Measurements from ENCODE around the gene RPS23. TPM values are rescaled to one million over a fixed set of nuclear protein-coding genes. Genes with fewer than 3 reads are reported as not detected.

The RPS23 gene
- 1,000 to 10,000 TPM; 1,380 to 2,621 TPM for polyA plus RNA-seq

DNA sequence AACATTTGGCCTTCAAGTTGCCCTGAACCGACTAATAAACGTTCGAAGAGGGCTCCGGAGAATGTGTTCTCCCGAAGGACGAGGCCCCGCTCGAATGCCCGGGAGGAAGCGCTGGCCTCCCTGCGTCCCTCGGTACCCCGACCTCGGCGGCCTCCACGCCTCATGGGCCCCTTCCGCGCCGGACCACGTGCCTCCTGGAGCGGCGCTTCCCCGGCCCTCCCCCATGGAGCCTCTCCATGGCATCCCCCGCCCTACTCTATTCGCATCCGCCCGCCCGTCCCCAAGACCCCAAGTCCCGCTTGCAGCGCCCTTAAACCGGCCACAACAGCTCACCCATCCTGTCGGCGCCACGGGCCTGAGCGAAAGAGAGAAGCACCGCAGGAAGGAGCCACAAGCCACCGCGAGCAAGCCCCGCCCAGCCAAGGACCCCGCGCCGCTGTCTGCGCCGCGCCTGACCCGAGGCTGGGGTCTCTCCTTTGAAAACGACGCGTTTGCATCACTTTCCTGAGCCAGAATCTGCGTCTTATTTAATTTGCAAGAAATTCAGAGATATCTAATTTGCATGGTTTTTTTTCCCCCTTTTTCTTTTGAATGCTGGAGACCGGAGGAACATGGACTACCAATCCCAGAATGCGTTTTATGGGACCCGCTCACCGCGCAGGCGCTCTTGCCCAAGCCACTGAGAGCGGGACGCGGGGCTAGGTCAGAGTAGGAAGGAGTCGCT is at the start of gene RPS23:
Gene RPS23 (minus strand): TSS at position 368 of the 724 bp plus-strand sequence. CDS start 31 bp downstream, at position 337.
- Histone ChIP-seq H3K27ac (ENCODE audit: low read depth in 2 of 2, low read length in 1 of 2) (peak within 1 kb of the TSS; percentile 54 to 83), H3K4me3 (ENCODE audit: low read depth in 1 of 2, low read length in 2 of 2) (peak within 1 kb of the TSS; percentile 79 to 84), H3K9me3 (ENCODE audit: control insufficient read depth in 2 of 2, insufficient read depth in 1 of 2, low read depth in 1 of 2, low read length in 1 of 2) (no peaks in the 10 kb centered on the region), H3K27me3 (ENCODE audit: control insufficient read depth in 1 of 2, insufficient read depth in 2 of 2, low read length in 2 of 2) (no peaks in the 10 kb centered on the region), H3K4me1 (ENCODE audit: control insufficient read depth in 2 of 2, insufficient read depth in 2 of 2, low read length in 1 of 2) (no peaks in the 10 kb centered on the region), H3K36me3 (ENCODE audit: control insufficient read depth in 2 of 2, insufficient read depth in 2 of 2, low read length in 1 of 2) (peaks cover 0 to 9% of the 10 kb centered on the region in 2 donors)
- whole genome bisulfite sequencing, 2 donors: 0 to 1% methylated on average over 60 of the region's 60 CpGs

DNA sequence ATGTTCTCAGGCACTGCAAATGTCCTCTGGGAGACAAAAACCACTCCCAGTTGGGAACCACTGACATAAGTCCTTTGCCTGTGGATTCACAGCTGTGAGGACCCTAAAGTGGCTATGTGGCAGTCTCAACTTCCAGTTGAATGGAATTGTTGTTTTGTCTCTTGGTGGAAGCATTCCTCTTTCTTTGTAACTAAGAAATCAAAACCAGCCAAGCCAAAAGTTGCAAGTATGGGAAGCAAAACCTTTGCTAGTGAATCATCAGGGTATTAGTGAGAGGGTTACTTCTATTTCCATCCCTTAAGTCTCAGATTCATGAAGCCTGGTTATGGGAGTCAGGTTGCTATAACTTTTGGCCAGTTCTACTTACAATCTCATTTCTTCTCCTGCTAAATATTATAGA is 49.8 kb upstream of the RPS23 start:
- Histone ChIP-seq H3K36me3 (ENCODE audit: control insufficient read depth in 2 of 2, insufficient read depth in 2 of 2, low read length in 1 of 2) (no peaks in the 10 kb centered on the region), H3K9me3 (ENCODE audit: control insufficient read depth in 2 of 2, insufficient read depth in 1 of 2, low read depth in 1 of 2, low read length in 1 of 2) (no peaks in the 10 kb centered on the region), H3K27me3 (ENCODE audit: control insufficient read depth in 1 of 2, insufficient read depth in 2 of 2, low read length in 2 of 2) (no peaks in the 10 kb centered on the region), H3K4me1 (ENCODE audit: control insufficient read depth in 2 of 2, insufficient read depth in 2 of 2, low read length in 1 of 2) (no peaks in the 10 kb centered on the region), H3K4me3 (ENCODE audit: low read depth in 1 of 2, low read length in 2 of 2) (no peak overlapping the region), H3K27ac (ENCODE audit: low read depth in 2 of 2, low read length in 1 of 2) (no peak overlapping the region)

DNA sequence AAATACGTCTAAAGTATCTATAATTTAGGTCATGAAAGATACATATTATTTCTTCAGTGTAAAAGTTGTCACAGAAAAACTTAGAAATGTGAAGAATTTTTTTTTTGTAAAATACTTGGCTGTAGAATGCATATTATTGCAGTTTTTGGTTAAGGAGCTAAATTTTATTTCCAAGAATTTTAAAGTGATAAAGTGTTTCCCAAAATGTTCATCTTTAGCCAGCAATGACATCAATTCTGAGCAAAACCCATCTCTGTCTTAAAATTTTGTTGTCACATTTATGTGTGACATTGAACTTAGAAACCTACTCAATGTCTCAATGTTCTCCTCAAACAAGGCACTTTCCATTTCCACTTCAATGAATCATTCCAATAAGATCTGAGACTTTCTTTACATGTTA is 47.8 kb upstream of the RPS23 start:
- no peaks in the 10 kb centered on the region for H3K9me3 ChIP-seq (ENCODE audit: control insufficient read depth in 2 of 2, insufficient read depth in 1 of 2, low read depth in 1 of 2, low read length in 1 of 2)
- no peaks in the 10 kb centered on the region for H3K36me3 ChIP-seq (ENCODE audit: control insufficient read depth in 2 of 2, insufficient read depth in 2 of 2, low read length in 1 of 2)
- no peak overlapping the region for H3K4me3 ChIP-seq (ENCODE audit: low read depth in 1 of 2, low read length in 2 of 2)
- H3K27ac ChIP-seq (ENCODE audit: low read depth in 2 of 2, low read length in 1 of 2): no peak overlapping the region
- no peaks in the 10 kb centered on the region for H3K27me3 ChIP-seq (ENCODE audit: control insufficient read depth in 1 of 2, insufficient read depth in 2 of 2, low read length in 2 of 2)
- 79 to 83% methylated on average over 1 of the region's 1 CpG for WGBS, 2 donors
- H3K4me1 ChIP-seq (ENCODE audit: control insufficient read depth in 2 of 2, insufficient read depth in 2 of 2, low read length in 1 of 2): no peaks in the 10 kb centered on the region

DNA sequence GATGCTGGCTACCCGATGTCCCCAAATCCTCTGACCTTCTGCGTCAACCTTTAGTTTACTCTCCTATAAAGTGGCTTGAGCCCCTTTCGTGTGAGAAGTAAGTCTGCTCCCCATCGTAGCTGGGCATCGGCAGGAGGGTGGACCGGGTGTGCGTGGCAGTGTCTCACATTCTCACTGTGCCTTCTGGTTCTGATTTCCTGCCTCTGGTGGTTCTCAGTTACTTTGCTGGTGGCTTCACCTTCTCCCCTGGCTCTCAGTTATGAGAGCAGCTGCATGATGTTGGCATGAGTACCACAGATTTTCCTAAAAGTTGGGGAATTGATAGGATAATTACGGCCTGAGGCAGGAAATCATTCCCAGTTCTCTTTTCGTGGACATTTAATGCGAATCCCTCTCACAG is 47.0 kb upstream of the RPS23 start:
- Histone ChIP-seq H3K27me3 (ENCODE audit: control insufficient read depth in 1 of 2, insufficient read depth in 2 of 2, low read length in 2 of 2) (no peaks in the 10 kb centered on the region), H3K9me3 (ENCODE audit: control insufficient read depth in 2 of 2, insufficient read depth in 1 of 2, low read depth in 1 of 2, low read length in 1 of 2) (no peaks in the 10 kb centered on the region), H3K4me1 (ENCODE audit: control insufficient read depth in 2 of 2, insufficient read depth in 2 of 2, low read length in 1 of 2) (no peaks in the 10 kb centered on the region), H3K27ac (ENCODE audit: low read depth in 2 of 2, low read length in 1 of 2) (no peak overlapping the region), H3K4me3 (ENCODE audit: low read depth in 1 of 2, low read length in 2 of 2) (no peak overlapping the region), H3K36me3 (ENCODE audit: control insufficient read depth in 2 of 2, insufficient read depth in 2 of 2, low read length in 1 of 2) (no peaks in the 10 kb centered on the region)
- WGBS, 2 donors: 93 to 94% methylated on average over 10 of the region's 10 CpGs

DNA sequence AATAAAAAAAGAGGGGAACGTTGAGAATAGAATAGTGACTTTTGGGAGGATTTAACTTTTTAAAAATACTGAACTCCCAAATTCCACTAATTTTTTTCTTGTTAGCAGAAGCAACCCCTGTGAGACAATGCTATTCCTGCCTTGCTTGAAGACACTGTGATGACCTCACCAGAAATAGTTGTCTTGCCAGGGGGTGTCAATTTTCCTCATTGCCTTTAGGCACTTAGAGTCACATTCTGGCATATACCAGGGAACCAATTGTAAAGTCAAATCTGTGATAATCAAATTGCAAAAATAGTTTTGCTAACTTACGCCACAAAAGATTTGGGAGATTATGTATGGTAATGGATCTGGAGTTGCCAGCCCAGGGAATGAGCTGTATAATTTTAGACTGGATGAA is 42.8 kb upstream of the RPS23 start:
- Histone ChIP-seq H3K36me3 (ENCODE audit: control insufficient read depth in 2 of 2, insufficient read depth in 2 of 2, low read length in 1 of 2) (no peaks in the 10 kb centered on the region), H3K9me3 (ENCODE audit: control insufficient read depth in 2 of 2, insufficient read depth in 1 of 2, low read depth in 1 of 2, low read length in 1 of 2) (no peaks in the 10 kb centered on the region), H3K4me1 (ENCODE audit: control insufficient read depth in 2 of 2, insufficient read depth in 2 of 2, low read length in 1 of 2) (no peaks in the 10 kb centered on the region), H3K27me3 (ENCODE audit: control insufficient read depth in 1 of 2, insufficient read depth in 2 of 2, low read length in 2 of 2) (no peaks in the 10 kb centered on the region), H3K27ac (ENCODE audit: low read depth in 2 of 2, low read length in 1 of 2) (no peak overlapping the region), H3K4me3 (ENCODE audit: low read depth in 1 of 2, low read length in 2 of 2) (no peak overlapping the region)
- 70 to 78% methylated on average over 2 of the region's 2 CpGs for WGBS, 2 donors

DNA sequence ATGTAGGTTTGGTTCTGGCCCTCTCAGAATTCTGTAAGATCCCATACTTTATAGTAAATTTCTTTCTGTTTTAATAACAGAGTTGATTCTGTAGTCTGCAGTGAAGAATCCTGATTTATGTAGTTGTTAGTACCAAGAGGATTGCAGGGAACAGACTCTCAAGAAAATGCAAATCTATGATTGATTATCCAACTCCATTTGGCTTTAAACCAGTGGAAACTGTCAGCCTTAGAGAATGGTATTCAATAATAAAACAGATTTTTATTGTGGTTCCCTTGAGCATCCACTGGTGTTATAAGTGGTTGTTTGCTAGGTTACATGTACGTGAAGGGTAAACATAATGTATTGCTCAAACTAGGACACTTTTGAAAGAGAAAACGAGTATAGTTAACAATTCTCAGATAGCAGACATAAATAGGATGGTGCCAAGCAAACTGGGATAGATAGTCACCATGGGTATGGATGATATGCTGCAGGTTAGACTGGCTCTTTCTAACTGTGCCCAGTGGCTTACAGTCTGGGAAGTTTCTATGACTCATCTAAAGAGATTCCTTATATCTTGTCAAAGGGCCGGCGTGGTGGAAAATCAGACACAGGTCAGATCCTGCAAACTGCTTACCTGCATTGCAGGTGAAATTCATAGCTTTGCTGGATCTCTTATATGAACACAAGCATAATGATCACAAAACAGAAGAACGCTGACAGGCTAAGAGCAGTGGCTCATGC is 41.7 kb upstream of the RPS23 start:
- H3K27me3 ChIP-seq (ENCODE audit: control insufficient read depth in 1 of 2, insufficient read depth in 2 of 2, low read length in 2 of 2): no peaks in the 10 kb centered on the region
- H3K27ac ChIP-seq (ENCODE audit: low read depth in 2 of 2, low read length in 1 of 2): no peak overlapping the region
- no peaks in the 10 kb centered on the region for H3K4me1 ChIP-seq (ENCODE audit: control insufficient read depth in 2 of 2, insufficient read depth in 2 of 2, low read length in 1 of 2)
- H3K4me3 ChIP-seq (ENCODE audit: low read depth in 1 of 2, low read length in 2 of 2): no peak overlapping the region
- no peaks in the 10 kb centered on the region for H3K9me3 ChIP-seq (ENCODE audit: control insufficient read depth in 2 of 2, insufficient read depth in 1 of 2, low read depth in 1 of 2, low read length in 1 of 2)
- H3K36me3 ChIP-seq (ENCODE audit: control insufficient read depth in 2 of 2, insufficient read depth in 2 of 2, low read length in 1 of 2): no peaks in the 10 kb centered on the region
- WGBS, 2 donors: 76% methylated on average over 5 of the region's 5 CpGs

DNA sequence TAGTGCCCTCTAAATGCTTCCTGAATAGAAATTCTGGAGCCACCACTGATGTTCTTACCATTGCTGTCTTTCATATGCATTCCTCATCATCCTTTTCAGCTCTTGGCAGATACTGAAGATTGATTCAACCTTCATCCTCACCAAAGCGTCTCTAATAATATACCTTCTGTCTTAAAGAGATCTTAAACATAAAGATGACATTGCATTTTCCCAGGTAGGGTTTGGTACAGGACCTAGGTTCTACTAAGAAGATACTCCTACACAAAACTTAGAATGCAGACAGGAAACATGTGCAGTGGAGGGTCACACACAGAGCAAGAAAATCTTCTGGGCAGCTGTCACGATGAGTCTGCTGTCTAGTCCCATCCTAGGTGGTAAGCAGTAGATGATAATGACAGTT is 41.0 kb upstream of the RPS23 start:
- Histone ChIP-seq H3K4me1 (ENCODE audit: control insufficient read depth in 2 of 2, insufficient read depth in 2 of 2, low read length in 1 of 2) (no peaks in the 10 kb centered on the region), H3K4me3 (ENCODE audit: low read depth in 1 of 2, low read length in 2 of 2) (no peak overlapping the region), H3K27ac (ENCODE audit: low read depth in 2 of 2, low read length in 1 of 2) (no peak overlapping the region), H3K27me3 (ENCODE audit: control insufficient read depth in 1 of 2, insufficient read depth in 2 of 2, low read length in 2 of 2) (no peaks in the 10 kb centered on the region), H3K36me3 (ENCODE audit: control insufficient read depth in 2 of 2, insufficient read depth in 2 of 2, low read length in 1 of 2) (no peaks in the 10 kb centered on the region), H3K9me3 (ENCODE audit: control insufficient read depth in 2 of 2, insufficient read depth in 1 of 2, low read depth in 1 of 2, low read length in 1 of 2) (no peaks in the 10 kb centered on the region)
- 80 to 86% methylated on average over 2 of the region's 2 CpGs for WGBS, 2 donors

DNA sequence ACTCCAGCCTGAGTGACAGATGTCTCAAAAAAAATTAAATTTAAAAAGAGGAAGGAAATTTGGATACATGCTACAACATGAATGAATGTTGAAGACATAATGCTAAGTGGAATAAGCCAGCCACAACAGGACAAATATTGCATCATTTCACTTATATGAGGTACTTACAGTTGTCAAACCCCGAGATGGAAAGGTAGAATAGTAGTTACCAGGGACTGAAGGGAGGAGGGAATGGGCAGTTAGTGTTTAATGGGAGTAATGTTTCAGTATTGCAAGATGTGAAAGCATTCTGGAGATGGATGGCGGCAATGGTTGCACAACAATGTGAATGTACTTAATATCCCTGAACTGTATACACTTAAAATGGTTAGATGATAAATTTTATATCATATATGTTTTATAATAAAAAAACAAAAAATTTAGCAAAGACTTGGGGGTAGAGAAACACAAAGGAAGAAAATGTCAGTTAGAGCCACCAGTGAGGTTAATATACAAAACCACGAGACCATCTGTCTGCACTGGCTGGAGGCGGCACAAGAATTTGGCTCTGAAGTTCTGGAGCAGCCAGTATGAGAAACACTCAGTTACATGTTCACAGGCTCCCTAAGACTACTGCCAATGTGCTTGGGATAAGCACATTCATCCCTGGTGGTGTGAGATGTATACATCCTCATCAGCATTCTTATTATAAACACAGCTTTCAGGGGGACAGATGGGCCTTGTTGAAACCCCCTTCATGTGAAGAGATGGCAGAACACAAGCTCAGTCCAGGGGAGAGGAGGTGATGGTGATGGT is 37.0 kb upstream of the RPS23 start:
- no peaks in the 10 kb centered on the region for H3K27me3 ChIP-seq (ENCODE audit: control insufficient read depth in 1 of 2, insufficient read depth in 2 of 2, low read length in 2 of 2)
- H3K4me1 ChIP-seq (ENCODE audit: control insufficient read depth in 2 of 2, insufficient read depth in 2 of 2, low read length in 1 of 2): no peaks in the 10 kb centered on the region
- H3K4me3 ChIP-seq (ENCODE audit: low read depth in 1 of 2, low read length in 2 of 2): no peak overlapping the region
- H3K27ac ChIP-seq (ENCODE audit: low read depth in 2 of 2, low read length in 1 of 2): no peak overlapping the region
- H3K36me3 ChIP-seq (ENCODE audit: control insufficient read depth in 2 of 2, insufficient read depth in 2 of 2, low read length in 1 of 2): peaks cover 0 to 2% of the 10 kb centered on the region in 2 donors
- no peaks in the 10 kb centered on the region for H3K9me3 ChIP-seq (ENCODE audit: control insufficient read depth in 2 of 2, insufficient read depth in 1 of 2, low read depth in 1 of 2, low read length in 1 of 2)
- 77 to 78% methylated on average over 4 of the region's 4 CpGs for WGBS, 2 donors

DNA sequence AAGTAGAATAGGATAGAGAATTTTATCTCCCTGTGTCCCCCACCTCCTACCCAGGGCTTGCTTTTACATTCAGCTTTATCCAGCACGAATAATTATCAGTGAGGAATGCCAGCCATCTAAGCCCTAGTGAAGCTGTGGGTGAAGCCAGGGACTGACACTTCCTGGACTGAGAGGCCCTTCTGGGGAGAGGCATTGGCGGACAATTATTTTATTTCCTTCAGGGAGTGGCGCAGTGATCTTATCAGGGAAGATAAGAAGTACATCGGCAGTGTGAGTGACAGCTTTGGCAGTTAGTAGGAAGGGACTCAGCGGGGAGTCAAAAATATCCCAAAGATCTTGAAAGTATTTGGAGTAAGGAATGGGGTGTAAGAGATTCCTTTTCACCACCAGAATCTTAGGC is 34.9 kb upstream of the RPS23 start:
- 57 to 79% methylated on average over 5 of the region's 5 CpGs for WGBS, 2 donors
- Histone ChIP-seq H3K4me3 (ENCODE audit: low read depth in 1 of 2, low read length in 2 of 2) (no peak overlapping the region), H3K36me3 (ENCODE audit: control insufficient read depth in 2 of 2, insufficient read depth in 2 of 2, low read length in 1 of 2) (peaks cover 0 to 2% of the 10 kb centered on the region in 2 donors), H3K9me3 (ENCODE audit: control insufficient read depth in 2 of 2, insufficient read depth in 1 of 2, low read depth in 1 of 2, low read length in 1 of 2) (no peaks in the 10 kb centered on the region), H3K27me3 (ENCODE audit: control insufficient read depth in 1 of 2, insufficient read depth in 2 of 2, low read length in 2 of 2) (no peaks in the 10 kb centered on the region), H3K27ac (ENCODE audit: low read depth in 2 of 2, low read length in 1 of 2) (no peak overlapping the region), H3K4me1 (ENCODE audit: control insufficient read depth in 2 of 2, insufficient read depth in 2 of 2, low read length in 1 of 2) (no peaks in the 10 kb centered on the region)
